Astrocyte of the cerebellum (primary cell): Measurements from ENCODE around the gene TMEM82.

Source experiments
- DNase-seq: peaks from one replicate; pipeline ENCODE4 v3.0.0-alpha.2; 2011; ENCODE audit warnings: low read depth
- H3K4me3 ChIP-seq: 2 replicates; pipeline ENCODE4 v1.5.1; 2011; ENCODE audit warnings: mild to moderate bottlenecking, low read depth, low read length, moderate library complexity
- CTCF ChIP-seq: IDR thresholded peaks from 2 replicates; pipeline ENCODE4 v1.5.1; 2012; ENCODE audit warnings: low read length, low read depth, moderate library complexity, mild to moderate bottlenecking; ENCODE audit errors: missing control alignments
- in situ Hi-C: cut with HindIII; loops from 2 replicates; pipeline ENCODE4 v1.10.0; 2017; ENCODE audit warnings: low sequenced_read_pairs

Gene TMEM82

GRCh38 chr1:15748264-15748663, 6.0 kb downstream of the TMEM82 start:
- H3K4me3 ChIP-seq, result no peak overlapping the region
- in situ Hi-C loops, result no loop called here
- no peak for DNase-seq
- no peak for TF ChIP-seq CTCF

- no peak for DNase-seq
Observed at GRCh38 chr1:15748690-15749398, 6.5 kb downstream of the TMEM82 start.

GRCh38 chr1:15749399-15750291, 7.3 kb downstream of the TMEM82 start:
- TF ChIP-seq CTCF, result no peak
- no peak overlapping the region for H3K4me3 ChIP-seq
- DNase-seq, result no peak
- in situ Hi-C loops, result no loop called here

More at GRCh38 chr1:15748690-15749398, 6.5 kb downstream of the TMEM82 start:
- in situ Hi-C loops, result no loop called here
- TF ChIP-seq CTCF, result no peak
- no peak overlapping the region for H3K4me3 ChIP-seq

- H3K4me3 ChIP-seq, result no peak overlapping the region
- TF ChIP-seq CTCF, result no peak
- DNase-seq, result no peak
- in situ Hi-C loops, result no loop called here
Observed at GRCh38 chr1:15750924-15751323, 8.6 kb downstream of the TMEM82 start.

- in situ Hi-C loops, result no loop called here
Observed at GRCh38 chr1:15751717-15752116, 9.4 kb downstream of the TMEM82 start.

More at GRCh38 chr1:15751717-15752116, 9.4 kb downstream of the TMEM82 start:
- no peak overlapping the region for H3K4me3 ChIP-seq
- no peak for TF ChIP-seq CTCF
- DNase-seq, result no peak
